GM21526 (cell line): ENCODE data around the gene FBL.
A peak's percentile ranks its signal among the peaks of the same experiment; 100 is the strongest.
"Not testable (repeated sequence)": the region's sequence is repeated elsewhere in the genome, so short reads cannot be mapped to it uniquely, and the experiment has no call there.

Experiments
- ATAC-seq: cut with Tn5 transposase; IDR thresholded peaks from one replicate; pipeline ENCODE4 v1.9.1; 2021; ENCODE audit warnings: moderate library complexity; ENCODE audit not compliant: unreplicated experiment, low FRiP score

FBL gene

DNA sequence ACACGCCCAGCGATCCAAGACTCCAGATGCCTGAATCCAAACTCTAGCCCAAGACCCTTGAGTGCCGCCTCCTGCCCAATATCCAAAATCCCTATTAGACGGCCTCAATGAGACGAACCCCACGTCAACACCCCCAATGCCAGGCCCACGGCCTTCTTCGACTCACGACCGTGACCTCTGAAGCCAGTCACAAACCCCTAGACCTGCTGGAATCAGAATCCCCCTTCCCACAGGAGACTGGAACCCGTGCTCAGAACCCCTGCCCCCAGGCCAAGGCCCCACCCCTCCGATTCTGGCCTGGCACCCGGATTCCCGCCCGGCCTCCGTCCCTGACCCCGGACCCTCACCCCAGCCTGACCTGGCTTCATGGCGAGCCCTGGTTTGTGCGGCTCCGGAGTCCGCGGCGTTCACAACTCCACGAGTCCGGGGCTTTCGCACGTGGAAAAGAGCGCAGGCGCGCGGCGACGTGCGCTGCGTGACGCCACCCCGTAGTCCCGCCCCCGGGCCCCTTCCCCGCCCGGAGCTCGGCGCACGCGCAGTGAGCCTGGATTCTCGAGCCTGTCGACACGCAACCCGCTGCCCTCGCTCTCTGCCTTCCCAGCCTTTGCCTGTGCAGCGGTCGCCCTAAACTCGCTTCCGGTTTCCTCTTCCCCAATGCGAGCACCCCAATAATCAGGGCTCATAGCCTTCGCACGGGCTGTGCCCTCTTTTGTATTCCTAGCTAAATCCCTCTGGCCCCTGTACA, at the start of gene FBL:
Gene FBL (minus strand): TSS at position 447 of the 745 bp plus-strand sequence. CDS start 79 bp downstream, at position 368.
- peak; percentile 48 for ATAC-seq

DNA sequence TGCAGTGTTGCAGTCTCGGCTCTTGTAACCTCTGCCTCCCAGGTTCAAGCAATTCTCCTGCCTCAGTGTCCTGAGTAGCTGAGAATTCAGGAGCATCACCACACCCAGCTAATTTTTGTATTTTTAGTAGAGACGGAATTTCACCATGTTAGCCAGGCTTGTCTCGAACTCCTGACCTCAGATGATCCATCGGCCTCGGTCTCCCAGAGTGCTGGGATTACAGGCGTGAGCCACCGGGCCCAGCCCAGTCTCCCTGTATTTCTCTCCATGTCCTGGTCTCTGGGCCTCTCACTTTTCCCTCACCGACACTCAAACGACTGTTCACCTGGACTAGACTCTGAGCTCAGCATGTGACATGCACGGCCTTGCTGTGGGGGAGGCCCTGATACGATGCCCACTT, 48.9 kb upstream of the FBL start:
- not testable (repeated sequence) for ATAC-seq

DNA sequence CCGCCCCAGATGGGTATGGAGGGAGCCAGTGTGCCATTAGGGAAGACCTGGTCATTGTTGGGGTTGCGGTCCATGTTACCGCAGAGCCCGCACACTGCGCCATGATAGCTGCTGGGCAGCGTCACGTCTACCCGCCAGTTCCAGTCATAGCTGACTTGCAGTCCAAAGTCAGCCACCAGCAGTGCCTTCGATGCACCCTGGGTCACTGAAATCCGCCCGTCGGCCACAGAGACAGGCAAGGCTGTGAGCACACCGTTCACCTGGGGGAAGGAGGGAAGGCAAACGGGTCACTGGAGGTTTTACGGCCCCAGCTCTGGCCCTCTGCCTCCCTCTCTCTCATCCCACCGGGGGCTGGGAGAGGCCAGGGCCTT, 48.0 kb upstream of the FBL start:
- ATAC-seq: not testable (repeated sequence)

DNA sequence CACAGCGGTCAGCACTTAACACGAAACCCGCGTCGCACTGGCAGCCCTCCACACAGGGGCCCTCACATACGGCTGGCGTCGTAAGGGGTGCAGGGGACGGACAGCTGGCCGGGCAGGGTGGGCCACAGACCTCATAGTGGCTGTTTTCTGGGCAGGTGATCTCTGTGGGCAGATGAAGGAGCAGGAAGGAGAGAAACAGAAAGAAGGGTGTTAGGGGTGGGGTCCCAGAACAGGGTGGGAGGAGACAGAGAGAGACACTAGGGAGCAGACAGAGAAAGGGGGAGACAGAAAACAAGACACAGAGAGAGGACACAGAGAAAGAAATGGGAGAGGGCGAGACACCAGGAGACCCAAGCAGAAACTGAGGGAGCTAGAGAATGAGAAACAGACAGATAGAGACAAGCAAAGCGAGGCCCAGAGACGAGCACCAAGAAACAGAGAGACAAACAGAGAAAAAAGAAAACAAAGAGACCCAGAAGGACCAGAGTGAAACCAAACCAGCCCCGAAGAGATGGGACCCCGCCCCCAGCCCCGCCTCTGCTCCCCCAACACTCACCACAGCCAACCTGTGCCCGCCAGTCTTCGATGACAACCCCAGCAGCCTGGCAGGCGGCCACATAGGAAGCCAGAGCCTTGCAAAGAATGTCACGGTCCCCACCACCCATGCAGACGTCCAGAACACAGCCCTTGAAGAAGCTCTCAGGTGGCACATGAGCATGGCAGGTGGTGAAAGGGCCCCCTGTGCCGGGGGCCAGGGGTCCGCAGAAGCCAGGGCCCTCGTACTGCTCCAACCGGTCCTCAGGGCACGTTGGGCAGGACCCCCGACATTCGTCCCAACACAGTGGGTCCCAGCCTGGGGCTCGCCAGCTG, 47.4 kb upstream of the FBL start:
- ATAC-seq: not testable (repeated sequence)

DNA sequence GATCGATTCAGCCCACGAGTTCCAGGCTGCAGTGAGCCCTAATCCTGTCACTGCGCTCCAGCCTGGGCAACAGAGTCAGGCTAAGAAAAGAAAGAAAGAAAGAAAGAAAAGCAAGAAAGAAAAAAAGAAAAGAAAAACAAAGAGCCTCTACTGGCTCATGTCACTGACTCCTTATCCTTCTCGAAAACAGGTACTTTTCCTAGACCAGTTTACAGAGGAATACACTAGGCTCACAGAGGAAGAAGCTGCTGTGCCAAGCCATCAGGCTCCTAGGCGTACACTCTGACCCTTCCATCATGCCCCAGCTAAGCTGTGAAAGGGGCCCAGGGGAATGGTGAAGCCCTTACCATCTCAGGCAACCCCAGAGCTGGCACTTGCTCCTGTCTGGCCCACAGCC, 46.3 kb upstream of the FBL start:
- ATAC-seq: not testable (repeated sequence)

DNA sequence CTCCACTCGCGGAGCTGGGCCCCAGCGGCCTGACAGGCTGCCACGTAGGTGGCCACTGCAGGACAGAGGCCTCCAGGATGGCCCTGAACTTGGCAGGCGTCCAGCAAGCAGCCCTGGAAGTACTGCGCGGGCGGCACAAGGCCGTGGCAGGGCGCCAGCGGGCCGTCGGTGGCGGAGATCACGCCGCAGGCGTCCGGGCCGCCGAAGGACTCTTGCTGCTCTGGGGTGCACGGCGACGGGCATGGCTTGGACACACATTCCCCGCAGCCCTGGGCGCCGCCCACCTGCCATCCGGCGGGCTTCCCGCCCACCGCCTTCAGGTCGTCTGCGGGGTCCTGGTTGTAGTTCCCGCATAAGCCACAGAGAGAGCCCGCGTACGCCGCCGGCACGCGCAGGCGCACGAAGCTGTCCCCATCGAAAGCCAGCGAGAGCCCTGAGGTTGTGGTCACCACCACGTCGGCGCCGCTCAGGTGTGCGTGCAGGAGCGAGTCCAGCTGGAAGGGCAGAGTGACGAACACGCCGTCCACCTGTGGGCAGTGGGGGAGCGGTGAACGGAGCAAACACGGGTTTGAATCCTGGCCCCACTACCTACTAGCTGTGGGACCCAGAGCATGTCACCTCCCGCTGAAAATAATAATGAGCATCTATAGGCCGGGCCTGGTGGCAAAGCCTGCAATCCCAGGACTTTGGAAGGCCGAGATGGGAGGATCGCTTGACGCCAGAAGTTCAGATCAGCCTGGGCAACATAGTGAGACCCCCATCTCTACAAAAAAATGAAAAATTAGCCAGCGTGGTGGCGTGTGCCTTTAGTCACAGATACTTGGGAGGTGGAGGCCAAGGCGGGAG, 45.7 kb upstream of the FBL start:
- not testable (repeated sequence) for ATAC-seq

DNA sequence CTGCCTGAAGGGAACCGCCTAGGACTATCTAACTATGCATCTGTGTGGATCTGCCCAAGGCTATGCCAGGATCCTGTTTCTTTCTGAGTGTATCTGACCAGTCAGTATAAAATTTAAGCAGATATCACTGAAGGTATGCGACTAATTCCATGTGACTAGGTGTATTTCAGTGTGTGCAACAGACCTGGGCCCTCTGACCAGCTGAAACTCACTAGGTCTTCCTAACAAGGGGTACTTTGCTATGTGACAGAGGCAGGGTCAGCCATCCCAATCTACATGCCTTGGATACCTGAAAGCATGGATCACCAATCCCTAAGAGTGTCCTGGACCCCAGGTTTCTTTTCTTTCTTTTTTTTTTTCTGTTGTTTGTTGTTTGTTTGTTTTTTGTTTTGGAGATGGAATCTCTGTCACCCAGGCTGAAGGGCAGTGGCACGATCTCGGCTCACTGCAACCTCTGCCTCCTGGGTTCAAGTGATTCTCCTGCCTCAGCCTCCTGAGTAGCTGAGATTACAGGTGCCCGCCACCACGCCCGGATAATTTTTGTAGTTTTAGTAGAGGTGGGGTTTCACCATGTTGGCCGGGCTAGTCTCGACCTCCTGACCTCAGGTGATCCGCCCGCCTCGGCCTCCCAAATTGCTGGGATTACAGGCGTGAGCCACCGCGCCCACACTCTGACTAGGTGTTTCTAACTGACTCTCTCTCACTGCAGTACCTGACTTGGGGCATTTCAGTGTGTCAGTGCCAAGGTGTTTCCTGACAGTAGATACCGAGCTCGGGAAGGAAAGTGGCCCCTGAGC, 44.8 kb upstream of the FBL start:
- ATAC-seq: no peak

DNA sequence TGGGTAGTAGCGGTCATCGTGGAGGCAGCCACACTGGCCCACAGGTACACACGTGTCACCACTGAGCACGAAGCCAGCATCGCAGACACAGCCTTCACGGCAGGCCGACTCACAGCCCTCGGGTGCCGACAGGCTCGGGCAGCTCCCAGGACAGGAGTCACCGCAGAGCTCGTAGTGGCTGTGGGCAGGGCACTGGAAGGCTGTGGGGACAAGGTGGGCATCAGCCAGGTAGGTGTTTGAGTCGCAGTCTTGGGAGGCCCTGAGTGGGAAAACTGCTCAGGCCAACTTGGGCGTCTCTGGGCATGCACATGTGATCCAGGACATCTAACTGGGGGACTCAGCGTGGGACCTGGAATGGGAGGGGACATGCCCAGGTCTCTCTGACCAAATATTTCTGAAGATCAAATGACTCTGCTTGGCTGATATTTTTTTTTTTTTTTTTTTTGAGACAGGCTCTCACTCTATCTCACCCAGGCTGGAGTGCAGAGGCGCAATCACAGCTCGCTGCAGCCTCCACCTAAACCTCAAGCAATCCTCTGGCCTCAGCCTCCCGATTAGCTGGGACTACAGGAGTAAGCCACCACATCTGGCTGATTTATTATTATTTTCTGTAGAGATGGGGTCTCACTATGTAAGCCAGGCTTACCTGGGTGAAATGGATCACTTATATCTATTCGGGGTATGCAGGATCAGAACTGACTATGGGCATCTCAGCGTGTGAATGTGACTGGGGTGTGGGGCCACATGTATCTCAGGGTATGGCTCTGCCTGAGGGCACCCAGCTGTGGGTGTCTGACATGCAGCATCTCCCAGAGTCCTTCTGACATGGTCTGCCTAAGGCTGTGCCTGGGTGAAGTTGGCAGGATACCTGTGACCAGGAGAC, 43.9 kb upstream of the FBL start:
- not testable (repeated sequence) for ATAC-seq

DNA sequence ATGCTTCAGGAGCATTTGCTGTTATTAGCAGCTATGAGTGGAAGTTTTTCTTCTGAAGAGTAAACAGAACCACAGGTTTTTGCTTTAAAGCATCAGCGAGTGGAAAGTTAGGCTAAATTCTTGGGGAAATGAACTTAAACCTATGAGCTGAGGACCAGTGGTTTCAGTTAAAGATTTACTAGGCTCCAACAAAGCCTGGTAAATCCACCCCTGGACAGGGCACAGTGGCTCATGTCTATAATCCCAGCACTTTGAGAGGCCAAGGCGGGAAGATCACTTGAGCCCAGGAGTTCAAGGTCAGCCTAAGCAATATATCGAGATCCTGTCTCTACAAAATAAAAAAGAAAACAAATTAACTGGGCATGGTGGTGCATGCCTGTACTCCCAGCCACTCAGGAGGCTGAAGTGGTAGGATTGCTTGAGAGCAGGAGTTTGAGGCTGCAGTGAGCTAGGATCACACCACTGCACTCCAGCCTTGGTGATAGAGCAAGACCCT, 41.3 kb upstream of the FBL start:
- not testable (repeated sequence) for ATAC-seq

DNA sequence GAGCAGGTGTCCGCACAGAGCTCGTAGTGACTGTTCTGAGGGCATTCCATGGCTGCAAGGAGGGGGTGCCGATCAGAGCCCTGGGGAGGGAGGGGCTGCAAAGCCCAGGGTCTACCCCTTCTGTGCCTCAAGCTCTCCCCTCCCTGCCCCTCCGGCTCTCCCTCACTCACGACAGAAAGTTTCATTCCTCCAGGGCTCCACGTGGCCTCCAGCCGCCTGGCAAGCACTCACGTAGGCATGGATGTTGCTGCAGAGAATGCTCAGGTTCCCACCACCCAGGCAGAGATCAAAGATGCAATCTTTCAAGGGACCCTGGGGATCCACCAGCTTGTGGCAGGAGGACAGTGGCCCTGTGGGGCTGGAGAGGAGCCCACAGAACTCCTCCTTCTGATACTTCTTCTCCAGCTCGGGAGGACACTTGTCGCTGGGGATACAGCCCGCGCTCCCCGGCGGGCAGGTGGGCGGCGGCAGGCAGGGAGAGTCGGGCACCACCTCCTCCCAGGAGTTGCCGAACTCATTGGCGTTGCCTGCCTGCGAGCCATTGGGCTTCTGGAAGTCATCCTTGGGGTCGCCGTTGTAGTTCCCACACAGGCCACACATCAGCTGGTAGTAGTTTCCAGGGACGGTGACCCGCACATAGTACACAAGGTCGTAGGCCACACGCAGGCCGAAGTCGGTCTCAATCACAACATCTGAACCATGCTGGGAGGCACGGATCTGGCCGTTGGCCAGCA, 39.8 kb upstream of the FBL start:
- ATAC-seq: not testable (repeated sequence)

DNA sequence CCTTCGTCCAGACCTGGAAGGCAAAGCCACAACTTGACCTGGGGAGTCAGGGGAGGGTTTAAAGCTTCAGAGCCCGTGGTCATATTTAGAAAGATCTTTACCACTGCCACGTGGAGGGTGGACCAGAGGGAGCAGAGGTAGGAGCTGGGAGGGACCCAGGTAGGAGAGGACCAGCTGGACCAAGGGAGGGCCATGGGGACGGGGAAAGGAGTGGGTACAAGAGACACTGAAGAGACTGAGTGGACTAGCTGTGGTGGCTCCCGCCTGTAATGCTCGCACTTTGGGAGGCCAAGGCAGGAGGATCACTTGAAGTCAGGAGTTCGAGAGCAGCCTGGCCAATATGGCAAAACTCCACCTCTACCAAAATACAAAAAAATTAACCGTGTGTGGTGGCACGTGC, 38.5 kb upstream of the FBL start:
- ATAC-seq: not testable (repeated sequence)

DNA sequence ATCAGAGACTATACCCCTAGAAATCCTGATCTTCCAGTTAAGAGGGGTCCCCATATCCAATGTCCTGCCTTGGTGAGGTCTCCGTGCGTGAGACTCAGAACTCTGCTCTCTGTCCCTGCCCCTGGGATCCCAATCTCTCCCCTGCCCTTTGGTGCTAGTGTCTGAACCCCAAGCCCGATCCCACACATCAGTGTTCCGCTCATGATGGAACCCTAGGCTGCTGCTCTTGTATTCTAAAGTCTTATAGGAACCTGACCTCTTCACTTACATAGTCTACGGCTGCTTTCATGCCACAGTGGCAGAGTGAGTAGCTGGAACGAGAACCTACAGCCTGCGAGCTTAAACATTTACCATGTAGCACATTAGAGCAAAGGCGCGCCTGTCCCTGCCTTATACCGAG, 36.5 kb upstream of the FBL start:
- ATAC-seq: not testable (repeated sequence)

DNA sequence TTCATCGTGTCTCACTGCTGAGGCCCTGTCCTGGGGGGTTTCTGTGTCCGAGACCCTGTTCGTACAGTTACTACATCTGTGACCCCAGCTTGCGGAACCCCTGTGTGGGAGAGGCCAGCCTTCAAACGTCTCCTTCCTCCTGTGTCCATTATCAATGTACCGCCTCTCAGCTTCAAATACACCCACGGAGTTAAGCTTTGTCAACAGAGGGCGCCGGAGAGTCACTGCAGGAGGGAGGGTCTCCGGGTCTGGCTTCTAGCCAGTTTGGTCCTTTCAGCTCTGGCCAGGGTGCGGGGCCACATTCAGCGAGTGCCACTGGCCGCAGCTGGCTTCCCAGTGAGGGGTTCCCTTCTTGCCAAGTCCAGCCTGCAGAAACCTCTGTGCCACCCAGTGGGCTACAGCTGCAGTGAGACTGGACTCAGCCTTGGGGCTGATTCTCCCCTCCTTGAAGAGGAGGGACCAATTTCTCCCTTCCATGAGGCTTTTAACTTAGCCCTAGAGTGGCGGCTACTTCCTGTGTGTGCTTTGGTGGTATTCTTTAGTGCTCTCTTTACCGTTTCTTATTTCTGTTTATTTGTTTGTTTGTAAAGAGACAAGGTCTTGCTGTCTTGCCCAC, 35.4 kb upstream of the FBL start:
- ATAC-seq: not testable (repeated sequence)

DNA sequence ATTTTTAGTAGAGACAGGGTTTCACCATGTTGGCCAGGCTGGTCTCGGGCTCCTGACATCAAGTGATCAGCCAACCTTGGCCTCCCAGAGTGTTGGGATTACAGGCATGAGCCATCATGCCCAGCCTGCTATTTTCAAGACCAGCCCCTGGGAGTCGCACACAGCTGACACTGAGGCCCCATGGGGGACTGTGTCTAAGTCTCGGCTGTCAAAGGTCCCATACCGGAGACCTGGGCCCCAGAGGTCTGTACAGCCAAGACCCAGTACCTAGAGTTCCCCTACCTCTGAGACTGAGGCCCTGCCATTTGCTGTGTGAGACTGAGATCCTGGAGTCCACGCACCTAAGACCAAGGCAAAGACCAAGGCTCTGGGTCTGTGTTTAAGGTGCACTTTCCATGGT, 34.1 kb upstream of the FBL start:
- ATAC-seq: not testable (repeated sequence)

DNA sequence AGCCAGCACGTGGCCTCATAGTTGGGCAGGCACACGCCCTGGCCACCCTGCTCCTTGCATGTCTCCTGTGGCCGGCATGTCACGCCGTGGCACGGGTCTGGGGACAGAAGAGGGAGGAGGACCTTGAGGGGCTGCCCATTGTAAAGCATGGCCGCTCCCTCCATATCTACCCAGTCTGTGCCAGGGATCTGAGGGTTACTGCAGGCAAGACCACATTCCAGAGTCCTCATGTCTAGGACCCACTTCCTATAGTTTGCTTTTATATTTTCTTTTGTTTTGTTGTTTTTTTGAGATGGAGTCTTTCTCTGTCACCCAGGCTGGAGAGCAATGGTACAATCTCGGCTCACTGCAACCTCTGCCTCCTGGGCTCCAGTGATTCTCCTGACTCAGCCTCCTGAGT, 33.6 kb upstream of the FBL start:
- not testable (repeated sequence) for ATAC-seq

DNA sequence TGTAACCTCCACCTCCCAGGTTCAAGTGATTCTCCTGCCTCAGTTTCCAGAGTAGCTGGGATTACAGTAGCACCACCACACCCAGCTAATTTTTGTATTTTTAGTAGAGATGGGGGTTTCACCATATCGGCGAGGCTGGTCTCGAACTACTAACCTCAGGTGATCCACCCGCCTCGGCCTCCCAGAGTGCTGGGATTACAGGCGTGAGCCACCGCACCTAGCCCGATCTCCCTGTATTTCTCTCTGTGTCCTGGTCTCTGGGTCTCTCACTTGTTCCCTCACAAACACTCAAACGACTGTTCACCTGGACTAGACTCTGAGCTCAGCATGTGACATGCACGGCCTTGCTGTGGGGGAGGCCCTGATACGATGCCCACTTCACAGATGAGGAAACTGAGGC, 32.7 kb upstream of the FBL start:
- ATAC-seq: not testable (repeated sequence)

DNA sequence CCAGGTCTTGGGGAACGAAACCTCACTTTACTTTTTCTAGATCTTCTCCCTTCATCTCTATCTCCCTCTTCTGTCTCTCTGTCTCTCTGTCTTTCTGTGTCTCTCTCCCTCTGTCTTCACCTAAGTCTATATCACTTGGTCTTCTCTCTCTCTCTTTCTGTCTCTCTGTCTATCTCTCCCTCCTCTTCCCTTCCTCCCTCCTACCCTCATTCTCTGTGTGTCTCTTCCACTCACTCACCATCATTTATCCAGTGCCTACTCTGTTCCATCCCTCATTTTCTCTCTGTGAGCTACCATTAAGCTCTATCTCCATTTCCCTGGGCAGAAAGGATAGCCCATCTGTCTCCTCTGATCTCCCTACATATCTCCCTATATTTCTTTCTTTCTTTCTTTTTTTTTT, 32.2 kb upstream of the FBL start:
- ATAC-seq: no peak

DNA sequence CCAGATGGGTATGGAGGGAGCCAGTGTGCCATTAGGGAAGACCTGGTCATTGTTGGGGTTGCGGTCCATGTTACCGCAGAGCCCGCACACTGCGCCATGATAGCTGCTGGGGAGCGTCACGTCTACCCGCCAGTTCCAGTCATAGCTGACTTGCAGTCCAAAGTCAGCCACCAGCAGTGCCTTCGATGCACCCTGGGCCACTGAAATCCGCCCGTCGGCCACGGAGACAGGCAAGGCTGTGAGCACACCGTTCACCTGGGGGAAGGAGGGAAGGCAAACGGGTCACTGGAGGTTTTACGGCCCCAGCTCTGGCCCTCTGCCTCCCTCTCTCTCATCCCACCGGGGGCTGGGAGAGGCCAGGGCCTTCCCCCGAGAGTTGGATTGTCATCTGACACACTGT, 31.8 kb upstream of the FBL start:
- ATAC-seq: not testable (repeated sequence)
